ENCODE measurements around the gene NRM.
A peak's percentile ranks its signal among the peaks of the same experiment; 100 is the strongest.

Gene NRM

GRCh38 chr6:30689022-30689865 is 1.5 kb downstream of the NRM start (continued):
- no peak for TF ChIP-seq ZNF280D (tag by site-specific recombination; IDR thresholded peaks at IDR 0.05)

DNA sequence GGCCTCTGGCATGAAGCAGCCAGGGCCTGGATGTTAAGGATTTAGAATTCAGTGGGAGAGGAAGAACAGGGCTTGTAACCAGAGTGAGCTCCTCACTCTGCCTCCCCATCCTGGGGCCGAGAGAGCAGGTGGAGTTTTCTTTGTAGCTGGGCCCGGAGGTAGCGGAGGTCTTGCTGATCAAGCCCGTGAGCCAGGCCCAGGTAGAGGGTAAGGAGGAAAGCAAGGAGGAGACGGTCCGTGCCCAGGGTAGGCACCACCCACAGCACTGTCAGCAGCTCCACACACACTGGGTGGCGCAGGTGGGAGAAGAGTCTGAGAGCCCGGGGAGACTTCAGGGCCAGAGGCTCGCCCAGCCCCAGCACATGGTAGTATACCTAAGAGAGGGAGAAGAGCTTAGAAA is 2.2 kb downstream of the NRM start:
- H3K4me3 ChIP-seq (ENCODE audit: low read depth, low read length) = no peak overlapping the region
- POLR2A ChIA-PET = interaction anchor here (0.6 to 14.5 kb wide), 10 partner anchors 9 to 470 kb away, joined by 3 to 235 read pairs (median 3); partner anchors contain the start of genes DHX16, FLOT1, MDC1 and TCF19
- peaks cover 17% of the 10 kb centered on the region for H3K4me1 ChIP-seq (ENCODE audit: control insufficient read depth, insufficient read depth, low read length)
- TF ChIP-seq ZNF76 (tag by site-specific recombination; IDR thresholded peaks at IDR 0.05; ENCODE audit: borderline replicate concordance, low read depth) (no peak), ZNF37A (tag by site-specific recombination; IDR thresholded peaks at IDR 0.05) (no peak), ZNF548 (tag by site-specific recombination; IDR thresholded peaks at IDR 0.05) (no peak), IKZF3 (tag by site-specific recombination; IDR thresholded peaks at IDR 0.05) (no peak), ZNF404 (tag by site-specific recombination; IDR thresholded peaks at IDR 0.05) (no peak)
- CTCF ChIA-PET = interaction anchor here (0.5 to 5.4 kb wide), 12 partner anchors 10 to 140 kb away, joined by 3 to 45 read pairs (median 4); partner anchors contain the start of gene DHX16
- no peaks in the 10 kb centered on the region for H3K9me3 ChIP-seq (ENCODE audit: control insufficient read depth, insufficient read depth, low read depth, low read length)
- peaks cover 0 to 6% of the 10 kb centered on the region in 2 experiments; a peak in 2 of 3 replicates for H3K36me3 ChIP-seq (ENCODE audit: control insufficient read depth in 2 of 2, insufficient read depth in 1 of 2, low read length in 2 of 2)
- peak overlapping the region; percentile 94; the same call in 1 of the 2 replicates for H3K27ac ChIP-seq (ENCODE audit: extremely low read depth, low read depth, low read length)

DNA sequence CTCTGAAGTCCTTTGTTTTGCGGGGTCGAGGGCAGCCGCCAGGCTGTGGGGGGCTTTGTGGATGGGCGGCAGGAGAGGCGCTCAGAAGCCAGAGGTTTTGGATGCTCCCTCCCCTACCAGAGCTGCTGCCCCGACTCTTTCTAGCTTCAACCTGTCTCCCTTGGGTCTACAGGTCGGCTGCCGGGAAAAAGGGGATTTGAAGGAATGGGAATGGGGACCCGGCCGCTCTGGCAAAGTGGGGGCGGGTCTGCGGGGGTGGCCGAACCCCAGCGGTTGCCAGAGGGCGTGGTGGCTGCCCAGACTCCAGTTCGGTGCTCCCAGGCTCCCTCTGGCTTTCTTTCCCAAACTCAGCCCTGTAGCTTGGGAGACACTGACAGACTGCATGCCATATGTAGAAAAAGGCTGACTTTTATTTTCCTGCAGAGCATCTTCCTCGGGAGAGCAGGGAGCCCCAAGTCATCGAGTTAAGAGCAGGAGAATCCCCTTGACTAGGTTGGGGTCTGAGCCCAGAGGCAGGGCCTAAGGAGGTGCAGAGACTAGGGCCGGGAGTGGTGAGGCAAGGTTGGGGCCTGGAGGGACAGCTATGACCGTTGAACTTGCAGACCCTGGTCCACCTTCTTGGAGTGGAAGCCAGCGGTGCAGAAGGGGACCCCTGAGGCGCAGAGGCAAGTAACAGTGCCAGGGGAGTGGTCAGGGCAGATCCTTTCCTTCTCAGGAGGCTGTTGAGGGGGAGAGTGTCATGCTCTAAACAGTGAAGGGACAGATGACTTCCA is 2.9 kb downstream of the NRM start:
- Histone ChIP-seq H3K27ac (ENCODE audit: extremely low read depth, low read depth, low read length) (peak overlapping the region; percentile 94), H3K4me1 (ENCODE audit: control insufficient read depth, insufficient read depth, low read length) (peaks cover 23% of the 10 kb centered on the region), H3K9me3 (ENCODE audit: control insufficient read depth, insufficient read depth, low read depth, low read length) (no peaks in the 10 kb centered on the region), H3K4me3 (ENCODE audit: low read depth, low read length) (peak overlapping the region; percentile 52), H3K36me3 (ENCODE audit: control insufficient read depth in 2 of 2, insufficient read depth in 1 of 2, low read length in 2 of 2) (peaks cover 0 to 6% of the 10 kb centered on the region in 2 experiments; a peak in 2 of 3 replicates)
- CTCF ChIA-PET = interaction anchor here (0.5 to 5.4 kb wide), 16 partner anchors 10 to 141 kb away, joined by 3 to 45 read pairs (median 4); partner anchors contain the start of genes DHX16 and MDC1
- POLR2A ChIA-PET = interaction anchor here (0.6 to 14.5 kb wide), 16 partner anchors 9 to 471 kb away, joined by 3 to 235 read pairs (median 3); partner anchors contain the start of genes DHX16, FLOT1, IER3 and MDC1
- TF ChIP-seq GLIS2 (tag by site-specific recombination; IDR thresholded peaks at IDR 0.05) (peak; percentile 36; the same call in 1 of the 2 replicates), ZFHX2 (tag by site-specific recombination; conservative IDR thresholded peaks at IDR 0.05) (0 out of 2 replicates have a peak, but pooled peaks have one; percentile 4), SP7 (tag by site-specific recombination; IDR thresholded peaks at IDR 0.05) (no peak), ZNF510 (tag by site-specific recombination; IDR thresholded peaks at IDR 0.05; ENCODE audit: insufficient replicate concordance) (no peak), IKZF3 (tag by site-specific recombination; IDR thresholded peaks at IDR 0.05) (0 out of 2 replicates have a peak, but pooled peaks have one; percentile 12), ZNF558 (tag by site-specific recombination; IDR thresholded peaks at IDR 0.05) (no peak), ZNF76 (tag by site-specific recombination; IDR thresholded peaks at IDR 0.05; ENCODE audit: borderline replicate concordance, low read depth) (peak; percentile 60), BCL11A (tag by site-specific recombination; IDR thresholded peaks at IDR 0.05; ENCODE audit: low read depth) (no peak), CTCF (tag by site-specific recombination; IDR thresholded peaks at IDR 0.05) (peak; percentile 55; the same call in 1 of the 2 replicates), ZNF335 (tag by site-specific recombination; conservative IDR thresholded peaks at IDR 0.05) (peak; percentile 66), ZNF433 (tag by site-specific recombination; IDR thresholded peaks at IDR 0.05; ENCODE audit: low read depth) (no peak), ZBTB17 (tag by site-specific recombination; IDR thresholded peaks at IDR 0.05) (peak; percentile 32; the same call in 1 of the 2 replicates), MZF1 (tag by site-specific recombination; IDR thresholded peaks at IDR 0.05; ENCODE audit: borderline replicate concordance) (peak; percentile 34; the same call in 1 of the 2 replicates), ZNF658 (tag by site-specific recombination; IDR thresholded peaks at IDR 0.05) (no peak), YY1 (tag by site-specific recombination; IDR thresholded peaks at IDR 0.05) (no peak)
- TF ChIP-seq, protein P1, sequence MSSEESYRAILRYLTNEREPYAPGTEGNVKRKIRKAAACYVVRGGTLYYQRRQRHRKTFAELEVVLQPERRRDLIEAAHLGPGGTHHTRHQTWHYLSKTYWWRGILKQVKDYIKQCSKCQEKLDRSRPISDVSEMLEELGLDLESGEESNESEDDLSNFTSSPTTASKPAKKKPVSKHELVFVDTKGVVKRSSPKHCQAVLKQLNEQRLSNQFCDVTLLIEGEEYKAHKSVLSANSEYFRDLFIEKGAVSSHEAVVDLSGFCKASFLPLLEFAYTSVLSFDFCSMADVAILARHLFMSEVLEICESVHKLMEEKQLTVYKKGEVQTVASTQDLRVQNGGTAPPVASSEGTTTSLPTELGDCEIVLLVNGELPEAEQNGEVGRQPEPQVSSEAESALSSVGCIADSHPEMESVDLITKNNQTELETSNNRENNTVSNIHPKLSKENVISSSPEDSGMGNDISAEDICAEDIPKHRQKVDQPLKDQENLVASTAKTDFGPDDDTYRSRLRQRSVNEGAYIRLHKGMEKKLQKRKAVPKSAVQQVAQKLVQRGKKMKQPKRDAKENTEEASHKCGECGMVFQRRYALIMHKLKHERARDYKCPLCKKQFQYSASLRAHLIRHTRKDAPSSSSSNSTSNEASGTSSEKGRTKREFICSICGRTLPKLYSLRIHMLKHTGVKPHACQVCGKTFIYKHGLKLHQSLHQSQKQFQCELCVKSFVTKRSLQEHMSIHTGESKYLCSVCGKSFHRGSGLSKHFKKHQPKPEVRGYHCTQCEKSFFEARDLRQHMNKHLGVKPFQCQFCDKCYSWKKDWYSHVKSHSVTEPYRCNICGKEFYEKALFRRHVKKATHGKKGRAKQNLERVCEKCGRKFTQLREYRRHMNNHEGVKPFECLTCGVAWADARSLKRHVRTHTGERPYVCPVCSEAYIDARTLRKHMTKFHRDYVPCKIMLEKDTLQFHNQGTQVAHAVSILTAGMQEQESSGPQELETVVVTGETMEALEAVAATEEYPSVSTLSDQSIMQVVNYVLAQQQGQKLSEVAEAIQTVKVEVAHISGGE (tag by site-specific recombination; conservative IDR thresholded peaks at IDR 0.05; ENCODE audit: low read depth) = no peak
